Activated gamma-delta T cell (primary cell): ENCODE measurements around the gene SSU72.
"Not testable (repeated sequence)": the region's sequence is repeated elsewhere in the genome, so short reads cannot be mapped to it uniquely, and the experiment has no call there.

Experiments used
- DNase-seq: peaks from one replicate; lab custom pipeline; 2025; lab: John Stamatoyannopoulos, UW

SSU72 gene

GRCh38 chr1:1505366-1505798 is 69.3 kb downstream of the SSU72 start:
- not testable (repeated sequence) for DNase-seq

GRCh38 chr1:1504777-1505365 is 69.8 kb downstream of the SSU72 start:
- not testable (repeated sequence) for DNase-seq

GRCh38 chr1:1495461-1495975 is 79.1 kb downstream of the SSU72 start:
- DNase-seq: not testable (repeated sequence)

GRCh38 chr1:1494311-1494710 is 80.4 kb downstream of the SSU72 start:
- DNase-seq: not testable (repeated sequence)
